ENCODE measurements around the gene LBX1. TPM values are rescaled to one million over a fixed set of nuclear protein-coding genes. Genes with fewer than 3 reads are reported as not detected.

The LBX1 gene, protein sequence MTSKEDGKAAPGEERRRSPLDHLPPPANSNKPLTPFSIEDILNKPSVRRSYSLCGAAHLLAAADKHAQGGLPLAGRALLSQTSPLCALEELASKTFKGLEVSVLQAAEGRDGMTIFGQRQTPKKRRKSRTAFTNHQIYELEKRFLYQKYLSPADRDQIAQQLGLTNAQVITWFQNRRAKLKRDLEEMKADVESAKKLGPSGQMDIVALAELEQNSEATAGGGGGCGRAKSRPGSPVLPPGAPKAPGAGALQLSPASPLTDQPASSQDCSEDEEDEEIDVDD
- total RNA-seq, result not detected in 2 replicates

DNA sequence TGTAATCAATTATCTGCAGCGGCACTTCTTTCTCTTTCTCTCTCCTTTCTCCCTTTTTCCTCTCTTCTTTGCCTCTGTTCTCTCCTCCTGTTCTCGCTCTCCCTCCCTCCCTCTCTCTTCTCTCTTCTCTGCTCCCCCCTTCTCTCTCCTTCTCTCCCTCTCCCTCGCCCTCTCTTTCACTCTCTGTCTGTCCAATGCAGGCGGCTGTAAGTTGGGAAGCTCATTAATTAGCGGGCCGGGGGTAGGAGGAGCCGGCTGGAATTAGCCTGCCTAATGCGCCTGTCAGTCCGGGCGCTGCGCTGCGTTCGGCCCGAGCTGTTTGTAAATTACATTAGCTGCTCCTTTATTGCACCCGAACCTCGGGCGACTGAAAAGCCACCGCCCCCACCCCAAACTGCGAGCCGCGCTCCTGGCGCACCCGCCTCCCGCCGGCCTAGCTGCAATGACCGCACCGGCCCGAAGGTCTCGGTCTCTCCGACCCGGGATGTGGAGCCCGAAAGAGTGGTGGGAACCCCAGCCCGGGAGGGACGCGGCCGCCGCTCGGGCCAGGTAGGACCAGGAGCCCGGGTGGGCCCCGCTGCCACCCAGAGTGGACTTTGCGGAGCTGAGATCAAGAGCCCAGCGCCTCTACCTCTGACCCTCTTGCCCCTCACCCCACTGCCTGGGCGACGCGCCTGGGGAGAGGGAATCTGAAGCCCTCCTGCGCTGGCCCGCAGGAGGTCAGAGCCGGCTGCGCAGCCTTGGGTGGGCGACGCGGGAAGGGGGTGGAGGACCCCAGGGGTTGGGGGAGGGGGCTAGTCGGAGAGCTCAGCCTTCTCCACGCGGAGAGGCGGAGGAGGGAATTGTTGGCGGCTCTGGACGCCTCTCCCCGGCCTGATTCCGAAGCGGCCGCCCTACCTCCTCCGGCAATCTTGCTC is at the start of gene LBX1:
LBX1 (minus strand) TSS at position 198 of the 917 bp plus-strand sequence. CDS start 648 bp downstream, outside the sequence.
- TF ChIP-seq, protein P1, sequence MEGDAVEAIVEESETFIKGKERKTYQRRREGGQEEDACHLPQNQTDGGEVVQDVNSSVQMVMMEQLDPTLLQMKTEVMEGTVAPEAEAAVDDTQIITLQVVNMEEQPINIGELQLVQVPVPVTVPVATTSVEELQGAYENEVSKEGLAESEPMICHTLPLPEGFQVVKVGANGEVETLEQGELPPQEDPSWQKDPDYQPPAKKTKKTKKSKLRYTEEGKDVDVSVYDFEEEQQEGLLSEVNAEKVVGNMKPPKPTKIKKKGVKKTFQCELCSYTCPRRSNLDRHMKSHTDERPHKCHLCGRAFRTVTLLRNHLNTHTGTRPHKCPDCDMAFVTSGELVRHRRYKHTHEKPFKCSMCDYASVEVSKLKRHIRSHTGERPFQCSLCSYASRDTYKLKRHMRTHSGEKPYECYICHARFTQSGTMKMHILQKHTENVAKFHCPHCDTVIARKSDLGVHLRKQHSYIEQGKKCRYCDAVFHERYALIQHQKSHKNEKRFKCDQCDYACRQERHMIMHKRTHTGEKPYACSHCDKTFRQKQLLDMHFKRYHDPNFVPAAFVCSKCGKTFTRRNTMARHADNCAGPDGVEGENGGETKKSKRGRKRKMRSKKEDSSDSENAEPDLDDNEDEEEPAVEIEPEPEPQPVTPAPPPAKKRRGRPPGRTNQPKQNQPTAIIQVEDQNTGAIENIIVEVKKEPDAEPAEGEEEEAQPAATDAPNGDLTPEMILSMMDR (IDR thresholded peaks at IDR 0.05; ENCODE audit: insufficient read depth, low read depth, low read length), result no peak
- DNase-seq (ENCODE audit: low read depth), result no peak
- no peak within 1 kb of the TSS for H3K4me3 ChIP-seq (ENCODE audit: low read depth, low read length)

- TF ChIP-seq, protein P1 (IDR thresholded peaks at IDR 0.05; ENCODE audit: insufficient read depth, low read depth, low read length), result no peak
- no peak for DNase-seq (ENCODE audit: low read depth)
- H3K4me3 ChIP-seq (ENCODE audit: low read depth, low read length), result no peak overlapping the region
Observed at GRCh38 chr10:101273741-101274140, 44.5 kb upstream of the LBX1 start.

DNA sequence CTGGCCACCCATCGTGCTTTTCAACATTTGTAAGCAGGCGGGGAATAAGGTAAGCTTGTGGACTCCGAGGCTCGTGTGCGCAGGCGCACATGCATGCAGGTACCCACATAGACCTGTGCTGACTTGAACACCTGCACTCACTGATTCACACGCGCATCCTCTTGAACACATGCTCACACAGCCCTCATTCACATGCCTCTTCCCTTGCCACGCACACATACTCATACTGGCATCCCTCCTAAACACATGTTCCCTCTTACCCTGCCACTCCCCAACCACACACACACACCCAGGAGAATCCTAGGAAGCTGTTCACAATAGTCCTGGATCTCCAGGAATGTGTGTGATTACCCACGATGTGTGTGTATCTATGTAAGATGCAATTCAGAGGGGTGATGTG is 44.1 kb upstream of the LBX1 start:
- H3K4me3 ChIP-seq (ENCODE audit: low read depth, low read length), result no peak overlapping the region
- DNase-seq (ENCODE audit: low read depth), result no peak
- TF ChIP-seq, protein P1 (IDR thresholded peaks at IDR 0.05; ENCODE audit: insufficient read depth, low read depth, low read length), result no peak

DNA sequence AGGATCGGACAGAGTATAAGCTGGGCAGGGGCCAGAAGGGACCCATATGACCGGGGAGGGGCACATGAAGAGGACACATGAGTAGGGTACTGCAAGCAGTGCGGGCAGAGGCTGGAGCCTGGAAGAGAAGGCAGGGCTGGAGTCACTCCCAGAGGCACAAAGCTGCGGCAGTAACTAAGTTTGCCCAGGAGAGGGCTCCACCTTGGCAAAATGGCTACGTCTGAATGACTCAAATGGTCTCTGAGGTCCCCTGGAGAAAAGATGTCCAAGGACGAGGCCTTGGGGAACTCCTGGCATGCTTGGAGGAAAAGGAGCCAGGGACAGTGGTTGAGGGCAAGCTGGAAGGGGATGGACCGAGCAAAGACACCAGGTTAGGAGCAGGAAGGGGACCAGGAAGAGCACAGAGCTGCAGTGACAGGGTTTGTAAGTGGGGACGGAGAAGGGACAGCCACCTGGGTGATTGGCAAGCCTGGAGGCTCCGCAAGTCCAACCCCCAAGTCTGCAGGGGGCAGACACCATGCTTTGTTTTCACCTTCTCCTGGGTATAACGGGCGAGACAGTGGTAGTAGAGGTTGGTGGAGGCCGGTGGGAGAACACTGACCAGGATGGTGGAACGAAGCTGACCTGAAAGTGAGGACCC is 43.1 kb upstream of the LBX1 start:
- no peak overlapping the region for H3K4me3 ChIP-seq (ENCODE audit: low read depth, low read length)
- DNase-seq (ENCODE audit: low read depth), result peak; percentile 54
- TF ChIP-seq, protein P1 (IDR thresholded peaks at IDR 0.05; ENCODE audit: insufficient read depth, low read depth, low read length), result peak; percentile 82

DNA sequence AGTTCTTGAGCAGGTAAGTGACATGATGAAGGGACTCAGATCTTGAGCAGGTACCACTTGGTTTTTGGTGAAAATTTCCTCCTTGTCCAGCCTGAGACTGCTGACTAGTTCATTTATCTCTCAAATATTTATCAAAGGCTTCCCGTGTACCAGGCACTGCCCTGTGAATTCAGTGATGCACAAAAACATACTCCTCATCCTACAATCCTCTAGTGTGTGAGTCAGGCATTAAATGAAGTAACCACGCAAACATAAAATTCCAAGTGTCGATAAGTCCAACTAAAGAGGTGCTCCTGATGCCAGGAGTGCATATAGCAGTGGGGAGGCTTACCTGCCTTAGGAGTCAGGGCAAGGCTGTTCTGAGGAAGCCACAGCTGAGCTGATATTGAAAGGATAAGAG is 41.5 kb upstream of the LBX1 start:
- H3K4me3 ChIP-seq (ENCODE audit: low read depth, low read length), result no peak overlapping the region
- TF ChIP-seq, protein P1 (IDR thresholded peaks at IDR 0.05; ENCODE audit: insufficient read depth, low read depth, low read length), result no peak
- DNase-seq (ENCODE audit: low read depth), result no peak

GRCh38 chr10:101267776-101268175 is 38.5 kb upstream of the LBX1 start:
- TF ChIP-seq, protein P1 (IDR thresholded peaks at IDR 0.05; ENCODE audit: insufficient read depth, low read depth, low read length), result no peak
- no peak overlapping the region for H3K4me3 ChIP-seq (ENCODE audit: low read depth, low read length)
- DNase-seq (ENCODE audit: low read depth), result no peak

All from fibroblast of villous mesenchyme (primary cell).